Heart right ventricle (tissue), 16 donors: ENCODE measurements around the gene CELA1. TPM values are rescaled to one million over a fixed set of nuclear protein-coding genes. Genes with fewer than 3 reads are reported as not detected.

Source experiments
- ATAC-seq, 8 donors: fragments of 200-7000 bp; cut with Tn5 transposase; one replicate each; pipeline ENCODE4 v1.9.1; 2020; ENCODE audit warnings: mild to moderate bottlenecking in 8 of 8, moderate library complexity in 8 of 8, moderate number of reproducible peaks in 1 of 8
- DNase-seq, 2 donors: peaks; one replicate each; pipeline ENCODE4 v3.0.0-alpha.2; 2020
- H3K27ac ChIP-seq, 10 donors: fragments of 200-600 bp; sonication (generic) in 2 of 10; one replicate each; pipeline versions ENCODE4 v1.5.0 to v1.8.0; 2020 to 2022; ENCODE audit warnings: mild to moderate bottlenecking in 3 of 10
- H3K27me3 ChIP-seq, 7 donors: fragments of 200-600 bp; one replicate each; pipeline ENCODE4 v1.8.0; 2021 to 2022; ENCODE audit warnings: mild to moderate bottlenecking in 2 of 7
- H3K36me3 ChIP-seq, 9 donors: fragments of 200-600 bp; sonication (generic) in 1 of 9; one replicate each; pipeline versions ENCODE4 v1.5.0 to v1.8.0; 2020 to 2022; ENCODE audit warnings: mild to moderate bottlenecking in 2 of 9
- H3K4me1 ChIP-seq, 9 donors: fragments of 200-600 bp; sonication (generic) in 1 of 9; one replicate each; pipeline versions ENCODE4 v1.5.0 to v1.8.0; 2020 to 2022; ENCODE audit warnings: mild to moderate bottlenecking in 4 of 9
- H3K4me3 ChIP-seq, 10 donors: fragments of 200-600 bp; sonication (generic) in 2 of 10; one replicate each; pipeline versions ENCODE4 v1.5.0 to v1.8.0; 2020 to 2022; ENCODE audit warnings: mild to moderate bottlenecking in 7 of 10, moderate library complexity in 2 of 10
- H3K9me3 ChIP-seq, 11 donors: fragments of 200-600 bp in 10 of 11; sonication (generic) in 2 of 11; one replicate each; pipeline versions ENCODE4 v1.5.0 to v1.8.0; 2013 to 2022; ENCODE audit warnings: mild to moderate bottlenecking in 2 of 11, control low read depth in 1 of 11, moderate library complexity in 1 of 11
- CTCF ChIP-seq, 9 donors: fragments of 200-600 bp; sonication (generic) in 2 of 9; IDR thresholded peaks; one replicate each; pipeline versions ENCODE4 v1.5.0 to v1.8.0; 2021 to 2022; ENCODE audit warnings: antibody characterized with exemption in 9 of 9, mild to moderate bottlenecking in 5 of 9, moderate library complexity in 1 of 9
- WGBS, 2 donors: extraction: QIAGEN DNeasy Blood & Tissue Kit; methylation state at CpG; one replicate each; pipeline ENCODE4 v1.1.7; 2013; ENCODE audit warnings: inconsistent platforms in 1 of 2; 5-methylcytosine and 5-hydroxymethylcytosine counted together
- intact Hi-C, 10 donors: fragments of 100-400 bp; cut with DNase I; formaldehyde crosslinking; loops; one replicate each; pipeline versions ENCODE4 v1.11.1 to v1.14.2; 2022
- polyA plus RNA-seq, 2 donors: library from polyadenylated mRNA; stranded (reverse); fragments of 200-250 nt; gene quantifications; one replicate each; pipeline ENCODE4 v1.2.3, GENCODE V29; 2013
- total RNA-seq, 10 donors: library from RNA; stranded (reverse); fragmentation: NEBNext Ultra II Directional in 3 of 10; extraction: Animal tissue kit (Norgen Biotek cat#: 25700) in 3 of 10; gene quantifications; one replicate each; pipeline versions ENCODE4 v1.2.1 to v1.2.4, GENCODE V29; 2021 to 2023
- donor health status: Arrhythmogenic right ventricular cardiomyopathy.
- donor health status: ischemic (EF 13 %, LVEDD 7.1; RV severe dilation, severe dysfunction).
- donor health status: healthy with polysubstance abuse.
- donor health status: DM: no; HTN: yes; CAD: no.
- donor health status: DM: no; HTN: no; CAD: no.
- donor health status: ischemic (EF 25% LVEDD 6.9; RV normal size, moderate dysfunction).
- donor health status: ischemic (EF 25% LVEDD 5.7; RV mildly dilated, moderate dysfunction).
- donor health status: healthy.
- donor health status: DM: yes; HTN: yes; CAD: no.
- donor health status: Ischemic cardiomyopathy.
- donor health status: ischemic (EF 35%, LVEDD 5.7; RV mildly dilated, moderate dysfunction).
- donor health status: nonischemic (EF 11% LVEDD 7.7; RV severe dilation, severe dysfunction).
- donor health status: DM: yes; HTN: yes; CAD: no.
- donor health status: PGD.
- donor health status: ischemic (EF 29% LVEDD 5.4; RV normal size, mild dysfunction).
- donor health status: nonischemic (EF 23%, LVEDD 6.1; RV moderate dilation, normal function).

Gene CELA1
- total and polyA plus RNA-seq, 12 donors: not detected

- Histone ChIP-seq H3K4me1 (peaks cover 0 to 3% (median 0%) of the 10 kb centered on the region in 9 donors), H3K27me3 (no peaks in the 10 kb centered on the region), H3K9me3 (no peaks in the 10 kb centered on the region), H3K36me3 (no peaks in the 10 kb centered on the region), H3K27ac (no peak overlapping the region), H3K4me3 (no peak overlapping the region)
- no peak for TF ChIP-seq CTCF (IDR thresholded peaks at IDR 0.05)
- ATAC-seq: no peak
- 82 to 83% methylated on average over 5 of the region's 5 CpGs for WGBS, 2 donors
- DNase-seq: no peak
- intact Hi-C loops: loop anchor here in 8 of 10 donors (5.0 to 10.0 kb wide), 4 partner anchors 304 to 524 kb away; partner anchors contain the start of gene LETMD1 (in 2 of the 8)
Measured at GRCh38 chr12:51349026-51349425, 2.5 kb upstream of the CELA1 start.

GRCh38 chr12:51348116-51348515, 1.6 kb upstream of the CELA1 start:
- H3K9me3 ChIP-seq: no peaks in the 10 kb centered on the region
- no peaks in the 10 kb centered on the region for H3K27me3 ChIP-seq
- no peaks in the 10 kb centered on the region for H3K36me3 ChIP-seq
- no peak overlapping the region for H3K4me3 ChIP-seq
- peaks cover 0 to 3% (median 0%) of the 10 kb centered on the region in 9 donors for H3K4me1 ChIP-seq
- no peak for DNase-seq
- no peak for ATAC-seq
- WGBS, 2 donors: 81 to 84% methylated on average over 4 of the region's 4 CpGs
- no peak overlapping the region for H3K27ac ChIP-seq
- intact Hi-C loops: loop anchor here in 8 of 10 donors (5.0 to 10.0 kb wide), 4 partner anchors 303 to 523 kb away; partner anchors contain the start of gene LETMD1 (in 2 of the 8)
- no peak for TF ChIP-seq CTCF (IDR thresholded peaks at IDR 0.05)

GRCh38 chr12:51345681-51346080, 798 bp downstream of the CELA1 start:
- Histone ChIP-seq H3K4me3 (no peak overlapping the region), H3K4me1 (peaks cover 0 to 8% (median 4%) of the 10 kb centered on the region in 9 donors), H3K9me3 (no peaks in the 10 kb centered on the region), H3K27me3 (no peaks in the 10 kb centered on the region), H3K36me3 (no peaks in the 10 kb centered on the region), H3K27ac (no peak overlapping the region)
- DNase-seq: no peak
- WGBS, 2 donors: 71 to 75% methylated on average over 7 of the region's 7 CpGs
- no peak for TF ChIP-seq CTCF (IDR thresholded peaks at IDR 0.05)
- intact Hi-C loops: loop anchor here in 8 of 10 donors (5.0 to 10.0 kb wide), 4 partner anchors 301 to 521 kb away; partner anchors contain the start of gene LETMD1 (in 2 of the 8)
- ATAC-seq: no peak

- H3K27ac ChIP-seq: no peak overlapping the region
- no peaks in the 10 kb centered on the region for H3K36me3 ChIP-seq
- H3K4me1 ChIP-seq: peaks cover 0 to 8% (median 4%) of the 10 kb centered on the region in 9 donors
- H3K4me3 ChIP-seq: no peak overlapping the region
- TF ChIP-seq CTCF (IDR thresholded peaks at IDR 0.05): no peak
- H3K27me3 ChIP-seq: no peaks in the 10 kb centered on the region
- ATAC-seq (no peak), DNase-seq (no peak)
- intact Hi-C loops: loop anchor here (5.0 to 10.0 kb wide), 6 partner anchors 76 to 518 kb away; partner anchors contain the start of genes LETMD1 (in 6 of the 10) and POU6F1 (in 1 of the 10)
- no peaks in the 10 kb centered on the region for H3K9me3 ChIP-seq
- 96 to 99% methylated on average over 2 of the region's 2 CpGs for WGBS, 2 donors
Measured at GRCh38 chr12:51343201-51343600, 3.3 kb downstream of the CELA1 start.
